Epithelial cell of proximal tubule (primary cell): Measurements from ENCODE around the gene CHRNA10. TPM values are rescaled to one million over a fixed set of nuclear protein-coding genes. Genes with fewer than 3 reads are reported as not detected.

Experiments used
- DNase-seq: peaks from one replicate; pipeline ENCODE4 v3.0.0-alpha.2; 2011; ENCODE audit warnings: low read depth
- H3K4me3 ChIP-seq: 2 replicates; pipeline ENCODE4 v1.5.1; 2011; ENCODE audit warnings: low read depth, mild to moderate bottlenecking, low read length
- CTCF ChIP-seq: conservative IDR thresholded peaks from 2 replicates; pipeline ENCODE4 v1.5.1; 2012; ENCODE audit warnings: low read depth, mild to moderate bottlenecking, low read length
- total RNA-seq: library from RNA; depleted of rRNA; stranded (reverse); fragments of >200 nt; gene quantifications from 2 replicates; pipeline ENCODE4 v1.2.3, GENCODE V29; 2015

The CHRNA10 gene
- total RNA-seq, 1 donor from 2014 or later: 0.23 TPM

- TF ChIP-seq CTCF: no peak
- no peak overlapping the region for H3K4me3 ChIP-seq
- DNase-seq: no peak
These were observed 48.1 kb downstream of the CHRNA10 start for GRCh38 chr11:3623121-3623520.

GRCh38 chr11:3622521-3622920 lies 48.7 kb downstream of the CHRNA10 start:
- no peak overlapping the region for H3K4me3 ChIP-seq
- no peak for TF ChIP-seq CTCF
- DNase-seq: no peak

GRCh38 chr11:3617990-3618389 lies 53.2 kb downstream of the CHRNA10 start:
- no peak for DNase-seq
- no peak for TF ChIP-seq CTCF
- H3K4me3 ChIP-seq: no peak overlapping the region

- no peak for TF ChIP-seq CTCF
- DNase-seq: no peak
- H3K4me3 ChIP-seq: no peak overlapping the region
These were observed 54.3 kb downstream of the CHRNA10 start for GRCh38 chr11:3616721-3617460.

GRCh38 chr11:3615998-3616397 lies 55.2 kb downstream of the CHRNA10 start:
- no peak for DNase-seq
- H3K4me3 ChIP-seq: no peak overlapping the region
- TF ChIP-seq CTCF: no peak

Other genes with a start within 250 kb of the CHRNA10 start
- gene ART5, start 29.4 kb downstream of the CHRNA10 start, total RNA-seq: 0.51 and 1.6 TPM in 2 replicates
- gene ART1, start 26.3 kb downstream of the CHRNA10 start, total RNA-seq: not detected in 2 replicates
- 74.8 and 104 TPM in 2 replicates for gene NUP98, start 126.2 kb upstream of the CHRNA10 start, total RNA-seq
- gene PGAP2, start 137.2 kb upstream of the CHRNA10 start, total RNA-seq: 14.1 and 27.9 TPM in 2 replicates
- gene RHOG, start 169.6 kb upstream of the CHRNA10 start, total RNA-seq: 43.8 and 47.3 TPM in 2 replicates
- 14.9 and 16.5 TPM in 2 replicates for gene STIM1, start 184.3 kb upstream of the CHRNA10 start, total RNA-seq